Parathyroid adenoma (tissue), 2 donors: ENCODE data around the gene RRBP1.

Source experiments
- H2AFZ ChIP-seq: fragments of 300-600 bp; sonication (generic); one replicate; pipeline ENCODE4 v1.7.0; 2017; ENCODE audit warnings: antibody characterized with exemption, mild to moderate bottlenecking
- H3K27ac ChIP-seq: fragments of 300-600 bp; sonication (generic); one replicate; pipeline ENCODE4 v1.7.0; 2017
- H3K27me3 ChIP-seq: fragments of 300-600 bp; sonication (generic); one replicate; pipeline ENCODE4 v1.7.0; 2017; ENCODE audit warnings: low read length; ENCODE audit not compliant: control insufficient read depth, insufficient read depth
- H3K36me3 ChIP-seq: fragments of 300-600 bp; sonication (generic); one replicate; pipeline ENCODE4 v1.7.0; 2017; ENCODE audit warnings: low read length; ENCODE audit not compliant: control insufficient read depth, insufficient read depth
- H3K4me1 ChIP-seq: fragments of 300-600 bp; sonication (generic); one replicate; pipeline ENCODE4 v1.7.0; 2017; ENCODE audit warnings: control low read depth
- H3K4me2 ChIP-seq: fragments of 300-600 bp; sonication (generic); one replicate; pipeline ENCODE4 v1.7.0; 2017; ENCODE audit warnings: low read length
- H3K4me3 ChIP-seq: fragments of 300-600 bp; sonication (generic); one replicate; pipeline ENCODE4 v1.7.0; 2017; ENCODE audit warnings: low read depth, low read length
- H3K79me2 ChIP-seq: fragments of 300-600 bp; sonication (generic); one replicate; pipeline ENCODE4 v1.7.0; 2017; ENCODE audit warnings: control low read depth
- H3K9ac ChIP-seq: fragments of 300-600 bp; sonication (generic); one replicate; pipeline ENCODE4 v1.7.0; 2017; ENCODE audit warnings: mild to moderate bottlenecking
- H3K9me3 ChIP-seq: fragments of 300-600 bp; sonication (generic); one replicate; pipeline ENCODE4 v1.7.0; 2017; ENCODE audit warnings: low read length; ENCODE audit not compliant: control insufficient read depth
- CTCF ChIP-seq: fragments of 300-600 bp; sonication (generic); IDR thresholded peaks from one replicate; pipeline ENCODE4 v1.7.0; 2017; ENCODE audit warnings: antibody characterized with exemption, mild to moderate bottlenecking
- donor health status: primary hyperparathyroidism.

The RRBP1 gene

GRCh38 chr20:17726902-17727301 lies 44.9 kb upstream of the RRBP1 start:
- no peak for TF ChIP-seq CTCF
- Histone ChIP-seq H3K4me1 (no peaks in the 10 kb centered on the region), H3K4me3 (no peak overlapping the region), H3K9me3 (no peaks in the 10 kb centered on the region), H3K9ac (no peak overlapping the region), H3K36me3 (no peaks in the 10 kb centered on the region), H3K27ac (no peak overlapping the region), H3K27me3 (no peaks in the 10 kb centered on the region), H2AFZ (no peak overlapping the region), H3K79me2 (no peaks in the 10 kb centered on the region), H3K4me2 (no peak overlapping the region)

- H3K9ac ChIP-seq = no peak overlapping the region
- TF ChIP-seq CTCF = no peak
- no peak overlapping the region for H3K27ac ChIP-seq
- no peak overlapping the region for H3K4me2 ChIP-seq
- no peaks in the 10 kb centered on the region for H3K9me3 ChIP-seq
- no peaks in the 10 kb centered on the region for H3K79me2 ChIP-seq
- no peaks in the 10 kb centered on the region for H3K27me3 ChIP-seq
- H3K36me3 ChIP-seq = no peaks in the 10 kb centered on the region
- H3K4me3 ChIP-seq = no peak overlapping the region
- H3K4me1 ChIP-seq = no peaks in the 10 kb centered on the region
- no peak overlapping the region for H2AFZ ChIP-seq
These were observed 43.2 kb upstream of the RRBP1 start for GRCh38 chr20:17725094-17725835.

- Histone ChIP-seq H3K79me2 (no peaks in the 10 kb centered on the region), H2AFZ (no peak overlapping the region), H3K9ac (no peak overlapping the region), H3K27me3 (no peaks in the 10 kb centered on the region), H3K4me2 (no peak overlapping the region), H3K27ac (no peak overlapping the region), H3K4me1 (no peaks in the 10 kb centered on the region), H3K9me3 (no peaks in the 10 kb centered on the region), H3K4me3 (no peak overlapping the region), H3K36me3 (no peaks in the 10 kb centered on the region)
- no peak for TF ChIP-seq CTCF
These were observed 41.3 kb upstream of the RRBP1 start for GRCh38 chr20:17723301-17723691.

GRCh38 chr20:17722493-17723300 lies 40.7 kb upstream of the RRBP1 start:
- Histone ChIP-seq H3K9me3 (no peaks in the 10 kb centered on the region), H3K36me3 (no peaks in the 10 kb centered on the region), H3K4me3 (no peak overlapping the region), H3K79me2 (no peaks in the 10 kb centered on the region), H3K27me3 (no peaks in the 10 kb centered on the region), H3K4me1 (no peaks in the 10 kb centered on the region), H3K4me2 (no peak overlapping the region), H2AFZ (no peak overlapping the region), H3K27ac (no peak overlapping the region), H3K9ac (no peak overlapping the region)
- TF ChIP-seq CTCF = no peak
